GM12875 (cell line): ENCODE results near the gene ZBTB48.

Source experiments
- H3K4me3 ChIP-seq: one replicate; pipeline ENCODE4 v1.5.1; 2011; ENCODE audit warnings: low read depth, low read length, control low read depth
- TF ChIP-seq, protein P1 (sequence below): IDR thresholded peaks from 2 replicates; pipeline ENCODE4 v1.5.1; 2011; ENCODE audit warnings: low read depth, mild to moderate bottlenecking, control low read depth, inconsistent platforms, low read length, moderate library complexity, borderline replicate concordance; ENCODE audit not compliant: insufficient read depth

The ZBTB48 gene

DNA sequence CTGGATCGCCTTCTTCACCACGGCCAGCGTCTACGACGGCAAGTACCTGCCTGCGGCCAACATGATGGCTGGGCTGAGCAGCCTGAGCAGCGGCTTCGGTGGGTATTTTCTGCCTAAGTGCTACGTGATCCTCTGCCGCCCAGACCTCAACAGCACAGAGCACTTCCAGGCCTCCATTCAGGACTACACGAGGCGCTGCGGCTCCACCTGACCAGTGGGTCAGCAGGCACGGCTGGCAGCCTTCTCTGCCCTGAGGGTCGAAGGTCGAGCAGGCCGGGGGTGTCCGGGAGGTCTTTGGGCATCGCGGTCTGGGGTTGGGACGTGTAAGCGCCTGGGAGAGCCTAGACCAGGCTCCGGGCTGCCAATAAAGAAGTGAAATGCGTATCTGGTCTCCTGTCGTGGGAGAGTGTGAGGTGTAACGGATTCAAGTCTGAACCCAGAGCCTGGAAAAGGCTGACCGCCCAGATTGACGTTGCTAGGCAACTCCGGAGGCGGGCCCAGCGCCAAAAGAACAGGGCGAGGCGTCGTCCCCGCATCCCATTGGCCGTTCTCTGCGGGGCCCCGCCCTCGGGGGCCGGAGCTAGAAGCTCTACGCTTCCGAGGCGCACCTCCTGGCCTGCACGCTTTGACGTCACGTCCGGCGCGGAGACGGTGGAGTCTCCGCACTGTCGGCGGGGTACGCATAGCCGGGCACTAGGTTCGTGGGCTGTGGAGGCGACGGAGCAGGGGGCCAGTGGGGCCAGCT, at the start of gene ZBTB48:
Gene ZBTB48, plus strand, starts transcription at position 621 of the 745 bp plus-strand sequence. CDS start 616 bp downstream, outside the sequence.
- TF ChIP-seq, protein P1, sequence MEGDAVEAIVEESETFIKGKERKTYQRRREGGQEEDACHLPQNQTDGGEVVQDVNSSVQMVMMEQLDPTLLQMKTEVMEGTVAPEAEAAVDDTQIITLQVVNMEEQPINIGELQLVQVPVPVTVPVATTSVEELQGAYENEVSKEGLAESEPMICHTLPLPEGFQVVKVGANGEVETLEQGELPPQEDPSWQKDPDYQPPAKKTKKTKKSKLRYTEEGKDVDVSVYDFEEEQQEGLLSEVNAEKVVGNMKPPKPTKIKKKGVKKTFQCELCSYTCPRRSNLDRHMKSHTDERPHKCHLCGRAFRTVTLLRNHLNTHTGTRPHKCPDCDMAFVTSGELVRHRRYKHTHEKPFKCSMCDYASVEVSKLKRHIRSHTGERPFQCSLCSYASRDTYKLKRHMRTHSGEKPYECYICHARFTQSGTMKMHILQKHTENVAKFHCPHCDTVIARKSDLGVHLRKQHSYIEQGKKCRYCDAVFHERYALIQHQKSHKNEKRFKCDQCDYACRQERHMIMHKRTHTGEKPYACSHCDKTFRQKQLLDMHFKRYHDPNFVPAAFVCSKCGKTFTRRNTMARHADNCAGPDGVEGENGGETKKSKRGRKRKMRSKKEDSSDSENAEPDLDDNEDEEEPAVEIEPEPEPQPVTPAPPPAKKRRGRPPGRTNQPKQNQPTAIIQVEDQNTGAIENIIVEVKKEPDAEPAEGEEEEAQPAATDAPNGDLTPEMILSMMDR = no peak
- peak within 1 kb of the TSS; percentile 96 for H3K4me3 ChIP-seq

GRCh38 chr1:6530504-6531160, 49.2 kb upstream of the ZBTB48 start:
- TF ChIP-seq, protein P1 = no peak
- H3K4me3 ChIP-seq = no peak overlapping the region

DNA sequence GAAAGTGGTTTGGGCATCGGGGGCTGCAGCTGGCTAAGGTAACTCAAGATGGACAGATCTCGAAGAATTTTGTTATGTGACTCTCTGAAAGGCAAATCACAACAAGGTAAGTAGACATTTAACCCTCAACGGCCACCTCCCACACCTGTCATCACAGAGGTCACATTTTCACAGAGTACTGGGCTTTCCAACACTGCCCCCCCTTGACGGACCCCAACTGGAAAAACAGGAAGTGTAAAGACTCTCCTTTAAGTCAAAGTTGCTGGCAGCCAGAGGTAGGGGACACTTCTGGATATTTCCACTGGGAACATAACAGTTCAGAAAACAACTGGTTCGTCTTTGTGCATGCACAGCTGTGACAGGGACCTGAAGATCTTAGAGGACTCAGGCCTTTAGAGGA, 47.8 kb upstream of the ZBTB48 start:
- TF ChIP-seq, protein P1 = no peak
- no peak overlapping the region for H3K4me3 ChIP-seq

DNA sequence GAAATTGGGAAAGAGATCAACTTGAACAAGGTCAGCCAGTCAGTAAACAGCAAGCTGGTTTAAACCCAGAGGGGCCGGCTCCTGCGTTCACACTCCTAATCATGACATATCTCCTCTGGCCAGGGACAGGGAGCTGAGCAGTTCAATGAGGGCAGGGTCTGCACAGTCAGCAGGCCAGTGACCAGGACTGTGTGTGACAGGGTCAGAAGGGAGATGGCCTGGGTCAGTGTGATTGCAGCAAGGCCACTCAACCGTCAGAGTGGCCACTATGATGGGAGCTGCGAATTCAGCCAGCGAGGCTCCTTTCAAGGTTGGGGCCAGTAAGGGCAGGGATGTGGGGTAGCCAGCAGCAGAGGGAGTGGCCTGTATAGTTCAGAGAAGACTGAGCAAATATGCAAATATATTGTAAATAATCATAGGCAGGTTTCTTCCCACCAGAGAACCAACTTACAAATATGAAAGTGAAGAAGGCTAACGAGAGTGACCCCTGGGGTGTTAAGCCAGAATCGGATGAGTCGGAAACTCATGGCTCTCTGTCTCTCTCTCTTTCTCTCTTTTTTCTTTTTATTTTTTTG, 45.5 kb upstream of the ZBTB48 start:
- no peak overlapping the region for H3K4me3 ChIP-seq
- TF ChIP-seq, protein P1 = no peak

DNA sequence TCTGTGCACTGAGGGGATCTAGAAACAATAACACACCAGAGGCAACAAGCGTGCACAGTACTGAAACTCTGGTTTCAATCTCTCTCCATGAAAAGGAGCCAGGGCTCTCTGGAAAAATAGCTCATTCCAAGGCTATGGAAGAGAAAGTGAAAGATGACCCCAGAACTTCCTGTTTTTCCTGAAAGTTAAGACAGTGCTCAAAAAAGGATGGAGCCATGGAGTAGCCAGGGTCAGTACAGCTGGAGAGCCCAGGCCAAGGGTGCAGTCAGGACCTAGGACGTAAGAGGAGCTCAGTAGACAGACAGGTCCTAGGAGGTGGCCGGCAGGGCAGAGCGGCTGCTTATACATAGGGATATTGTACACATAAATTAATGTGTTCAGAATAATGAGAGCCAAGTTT, 44.6 kb upstream of the ZBTB48 start:
- H3K4me3 ChIP-seq = no peak overlapping the region
- TF ChIP-seq, protein P1 = no peak

- no peak overlapping the region for H3K4me3 ChIP-seq
- TF ChIP-seq, protein P1 = no peak
Observed at GRCh38 chr1:6536291-6536690, 43.5 kb upstream of the ZBTB48 start.
